ENCODE measurements around the gene KCNH6.

KCNH6 gene

DNA sequence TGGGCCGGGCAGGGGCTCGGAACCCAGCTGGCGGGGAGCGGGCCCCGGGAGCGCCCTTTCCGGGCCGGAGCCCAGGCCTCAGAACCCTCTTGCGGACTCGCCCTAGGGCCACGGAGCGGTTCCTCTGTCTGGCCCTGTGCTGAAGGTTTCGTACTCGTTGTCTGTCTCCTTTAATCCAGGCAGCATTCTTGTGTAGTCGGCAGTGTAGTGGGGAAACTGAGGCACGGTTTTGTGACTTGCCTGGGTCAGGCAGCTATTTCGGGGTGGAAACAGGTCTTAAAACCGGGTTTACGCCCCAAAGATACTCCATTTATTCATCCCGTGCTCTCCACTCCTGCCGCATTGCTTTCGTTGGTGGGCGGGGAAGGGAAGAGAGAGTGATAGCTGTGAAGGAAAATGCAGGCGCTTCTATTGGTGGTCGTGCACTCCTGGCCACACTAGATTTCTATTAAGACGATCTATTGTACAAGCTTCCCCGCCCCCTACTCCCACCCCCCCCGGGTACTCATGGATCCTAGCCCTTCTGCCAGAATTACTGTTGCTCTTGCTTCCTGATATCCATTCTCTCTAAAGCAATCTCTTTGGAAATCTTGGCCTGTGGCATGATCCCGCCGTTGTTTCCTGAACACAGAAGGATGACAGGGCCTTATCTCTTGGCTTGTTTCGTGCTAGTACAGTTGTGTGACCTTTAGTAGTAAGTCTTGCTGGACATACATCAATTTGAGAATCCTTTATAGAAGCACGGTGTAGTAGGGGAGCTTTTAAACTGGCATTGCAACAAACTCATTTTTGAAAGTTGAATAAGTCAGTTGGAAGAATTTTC lies 27.9 kb downstream of the KCNH6 start:
- DNase-seq (ENCODE audit: low read depth): no peak

DNA sequence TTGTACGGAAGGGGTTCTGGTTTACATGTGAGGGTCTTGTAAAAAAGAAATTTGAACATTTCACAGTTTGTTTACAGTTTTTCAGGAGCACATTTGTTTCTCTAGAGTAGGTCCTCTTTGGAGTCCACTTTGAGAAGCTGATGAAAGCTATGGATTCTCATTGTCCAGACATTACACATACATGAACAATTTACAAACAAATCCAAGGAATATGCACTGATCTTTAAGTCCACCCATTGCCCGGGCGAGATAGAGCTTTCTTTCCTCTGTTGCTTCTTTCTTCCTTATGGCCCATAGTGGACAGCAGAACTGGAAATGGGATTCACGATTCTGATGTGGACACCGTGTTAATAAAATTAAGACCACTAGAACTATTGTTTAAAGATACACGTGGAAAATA lies 29.1 kb downstream of the KCNH6 start:
- no peak for DNase-seq (ENCODE audit: low read depth)

DNA sequence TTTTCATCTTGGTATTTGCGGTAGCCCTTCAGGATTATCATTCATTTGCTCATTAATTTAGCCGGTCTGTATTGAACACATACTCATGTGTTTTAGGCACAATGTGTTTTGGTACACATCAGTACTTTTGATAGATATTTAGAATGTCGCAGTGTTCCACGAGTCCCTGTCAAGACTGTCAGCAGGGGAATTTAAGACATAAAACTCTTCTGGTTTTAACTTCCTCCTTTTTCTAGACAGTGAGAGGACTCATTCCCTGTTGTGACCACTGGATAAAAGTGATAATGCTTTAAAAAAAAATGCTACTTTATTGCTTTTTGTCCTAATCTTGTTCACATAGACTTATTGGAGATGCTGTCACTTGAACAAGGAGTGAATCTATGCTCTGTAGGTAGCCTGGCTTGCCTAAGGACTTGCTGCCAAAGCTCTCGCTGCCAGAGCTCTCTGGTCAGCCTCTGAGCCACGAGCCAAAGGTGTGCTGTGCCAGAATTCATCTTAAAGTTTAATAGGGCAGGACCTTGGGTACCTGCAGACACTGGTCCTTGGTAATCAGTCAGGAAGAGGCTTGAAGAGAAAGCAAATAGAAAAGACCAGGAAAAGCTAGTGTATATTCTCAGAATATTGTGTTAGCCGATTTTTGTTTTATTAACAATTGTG lies 32.5 kb downstream of the KCNH6 start:
- no peak for DNase-seq (ENCODE audit: low read depth)

DNA sequence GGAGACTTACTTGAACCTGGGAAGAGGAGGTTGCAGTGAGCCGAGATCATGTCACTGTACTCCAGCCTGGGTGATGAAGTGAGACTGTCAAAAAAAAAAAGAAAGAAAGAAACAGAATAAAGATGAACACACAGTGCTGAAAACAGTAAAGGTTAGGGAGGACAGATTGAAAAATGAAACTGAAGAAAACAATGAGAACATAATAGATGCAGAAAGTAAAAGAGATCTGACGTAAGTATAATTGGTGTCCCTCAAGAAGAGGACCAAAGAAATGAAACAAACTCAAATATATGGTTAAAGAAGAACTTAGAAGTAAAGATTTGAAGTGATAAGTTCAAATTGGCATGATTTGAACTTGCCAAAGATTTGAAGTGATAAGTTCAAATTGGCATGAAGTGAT lies 34.3 kb downstream of the KCNH6 start:
- DNase-seq (ENCODE audit: low read depth): no peak

DNA sequence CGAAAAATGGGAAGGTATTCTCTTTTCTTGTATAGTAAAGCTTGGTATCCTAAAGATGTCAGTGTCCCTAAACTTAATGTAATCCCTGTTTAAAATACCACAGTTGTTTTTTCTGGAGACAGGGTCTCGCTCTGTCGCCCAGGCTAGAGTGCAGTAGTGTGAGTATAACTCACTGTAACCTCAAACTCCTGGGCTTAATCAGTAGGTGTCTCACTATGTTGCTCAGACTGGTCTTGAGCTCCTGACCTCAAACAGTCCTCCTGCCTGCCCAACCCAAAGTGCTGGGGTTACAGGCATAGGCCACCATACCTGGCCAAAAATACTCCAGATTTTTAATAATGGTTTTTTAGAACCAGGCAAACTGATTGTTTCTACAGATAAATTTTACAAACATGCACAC lies 35.3 kb downstream of the KCNH6 start:
- no peak for DNase-seq (ENCODE audit: low read depth)

DNA sequence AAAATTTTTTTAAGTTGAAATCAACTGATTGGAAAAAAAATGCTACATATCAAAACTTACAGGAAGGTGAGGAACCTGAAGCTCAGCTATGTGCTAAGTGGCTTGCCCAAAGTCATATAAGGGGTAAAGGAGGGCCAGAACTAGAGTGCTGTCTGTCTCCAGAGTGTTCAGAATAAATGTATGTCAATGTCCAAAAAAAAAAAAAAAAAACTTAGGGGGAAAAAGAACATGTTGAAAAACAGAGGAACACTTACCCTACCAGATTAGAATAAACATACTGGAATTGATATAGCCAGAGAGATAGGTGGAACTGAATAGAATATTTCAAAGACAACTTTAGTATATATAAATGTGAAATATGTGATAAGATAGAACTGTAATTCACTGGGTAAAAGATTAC lies 38.7 kb downstream of the KCNH6 start:
- DNase-seq (ENCODE audit: low read depth): no peak

DNA sequence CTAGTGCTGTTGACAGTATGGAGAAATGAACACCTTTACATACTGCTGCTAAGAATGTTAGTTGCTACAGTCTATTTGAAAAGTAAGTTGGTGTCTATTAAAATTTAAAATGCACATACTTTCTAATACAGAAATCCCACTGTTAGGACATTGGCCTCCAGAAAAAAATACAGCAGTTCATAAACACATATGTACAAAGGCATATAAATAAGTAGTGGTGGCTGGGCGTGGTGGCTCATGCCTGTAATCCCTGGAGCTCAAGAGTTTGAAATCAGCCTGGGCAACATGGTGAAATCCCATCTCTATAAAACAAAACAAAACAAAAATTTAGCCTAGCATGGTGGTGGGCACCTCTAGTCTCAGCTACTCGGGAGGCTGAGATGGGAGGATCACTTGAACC lies 40.2 kb downstream of the KCNH6 start:
- DNase-seq (ENCODE audit: low read depth): no peak

DNA sequence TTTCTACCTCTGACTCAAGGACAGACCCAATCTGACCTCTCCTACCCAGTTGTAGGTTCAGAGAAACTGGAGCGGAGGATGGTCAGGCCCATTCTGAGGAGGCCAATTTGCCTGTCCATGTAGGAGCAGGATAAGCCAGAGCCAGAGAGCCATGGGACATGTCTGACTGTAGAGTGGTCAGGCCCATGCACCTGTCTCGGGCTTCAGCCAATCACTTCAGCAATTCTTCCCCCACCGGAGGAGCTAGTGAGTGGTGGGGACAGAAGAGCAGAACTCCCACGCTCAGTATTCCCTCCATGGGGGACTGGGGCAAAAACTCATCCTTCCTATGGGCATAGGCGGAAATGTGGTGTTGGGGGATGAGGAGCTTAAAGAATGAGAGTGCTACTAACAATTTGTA lies 41.4 kb downstream of the KCNH6 start:
- DNase-seq (ENCODE audit: low read depth): no peak

DNA sequence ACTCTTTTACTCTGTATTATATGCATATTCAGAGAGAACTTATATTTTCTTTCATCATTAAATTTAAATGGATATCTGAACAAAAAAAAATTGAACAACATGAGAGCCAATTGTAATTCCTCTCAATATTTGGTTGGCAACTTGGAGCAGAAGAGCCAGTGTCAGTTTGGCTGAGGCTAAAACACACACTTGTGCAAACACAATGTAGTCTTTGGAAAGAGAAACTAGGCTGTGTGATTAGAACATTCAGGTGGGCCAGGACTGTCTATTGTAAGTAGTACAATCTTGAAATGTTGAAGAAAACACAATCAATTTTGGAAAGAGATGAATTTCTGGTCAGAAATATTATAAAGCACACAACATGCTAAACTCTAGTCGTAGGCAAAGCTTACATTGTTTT lies 44.1 kb downstream of the KCNH6 start:
- no peak for DNase-seq (ENCODE audit: low read depth)

DNA sequence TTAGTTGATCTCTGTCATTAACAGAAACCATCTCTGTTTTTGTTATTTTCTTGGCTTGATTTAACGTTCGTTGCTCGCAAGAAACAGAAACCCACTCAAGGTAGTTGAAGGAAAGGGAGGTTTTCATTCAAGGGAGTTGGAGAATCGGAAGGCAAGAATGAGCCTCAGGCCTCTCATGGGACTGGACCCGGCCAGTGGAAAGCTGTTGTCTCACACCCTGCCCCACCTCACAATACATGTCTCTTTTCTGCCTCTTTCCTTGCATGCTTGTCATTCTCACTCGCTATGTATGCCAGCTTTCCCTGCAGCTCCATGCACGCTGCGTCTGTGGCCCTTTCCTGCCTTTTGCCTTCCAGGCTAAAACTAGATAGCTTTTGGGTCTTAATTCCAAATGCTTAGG lies 45.4 kb downstream of the KCNH6 start:
- DNase-seq (ENCODE audit: low read depth): no peak

DNA sequence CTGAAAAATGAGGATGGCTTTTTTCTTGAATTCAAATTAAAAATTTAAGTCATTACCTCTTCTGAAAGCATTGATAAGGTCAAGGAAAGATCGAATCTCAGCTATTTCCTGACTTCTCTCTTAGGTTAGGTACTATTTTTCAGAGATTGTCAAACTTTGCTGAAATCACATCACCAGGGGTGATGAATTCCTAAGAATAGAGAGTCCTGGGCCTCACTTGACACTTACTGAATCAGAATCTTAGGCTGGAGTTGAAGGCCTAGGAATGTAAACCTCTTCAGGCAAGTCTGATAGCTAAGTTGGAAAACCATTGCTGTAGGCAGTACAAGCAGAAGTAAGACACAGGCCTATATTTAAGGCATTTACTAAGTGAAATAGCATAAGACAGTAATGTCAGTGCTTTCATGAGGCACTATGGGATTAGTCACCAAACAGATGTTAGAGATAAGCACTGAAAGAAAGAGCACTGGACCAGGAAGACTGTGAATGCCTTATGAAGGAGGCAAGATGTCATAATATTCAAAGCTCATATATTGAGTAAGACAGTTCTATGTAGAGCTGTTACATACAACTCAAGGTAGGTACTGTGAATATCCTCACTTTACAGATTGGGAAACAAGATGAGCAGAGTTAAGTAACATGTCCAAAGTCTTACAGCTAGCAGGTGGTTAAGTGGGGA lies 48.6 kb downstream of the KCNH6 start:
- DNase-seq (ENCODE audit: low read depth): no peak

DNA sequence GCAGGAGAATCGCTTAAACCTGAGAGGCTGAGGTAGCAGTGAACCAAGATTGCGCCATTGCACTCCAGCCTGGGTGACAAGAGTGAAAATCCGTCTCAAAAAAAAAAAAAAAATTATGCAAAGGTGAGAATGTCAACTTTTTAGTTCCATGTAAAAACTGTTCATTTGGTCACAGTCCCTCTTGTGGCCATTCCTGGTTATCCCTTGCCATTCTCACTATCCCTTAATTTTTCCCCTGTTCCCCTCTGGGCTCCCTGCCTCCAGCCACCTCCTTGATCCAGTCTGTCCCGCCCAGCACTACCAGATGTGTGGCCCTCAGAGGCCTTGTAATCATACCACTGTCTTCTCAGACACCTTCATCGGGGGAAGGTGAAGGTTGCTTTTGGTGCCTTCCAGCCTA lies 50.5 kb downstream of the KCNH6 start:
- DNase-seq (ENCODE audit: low read depth): no peak

DNA sequence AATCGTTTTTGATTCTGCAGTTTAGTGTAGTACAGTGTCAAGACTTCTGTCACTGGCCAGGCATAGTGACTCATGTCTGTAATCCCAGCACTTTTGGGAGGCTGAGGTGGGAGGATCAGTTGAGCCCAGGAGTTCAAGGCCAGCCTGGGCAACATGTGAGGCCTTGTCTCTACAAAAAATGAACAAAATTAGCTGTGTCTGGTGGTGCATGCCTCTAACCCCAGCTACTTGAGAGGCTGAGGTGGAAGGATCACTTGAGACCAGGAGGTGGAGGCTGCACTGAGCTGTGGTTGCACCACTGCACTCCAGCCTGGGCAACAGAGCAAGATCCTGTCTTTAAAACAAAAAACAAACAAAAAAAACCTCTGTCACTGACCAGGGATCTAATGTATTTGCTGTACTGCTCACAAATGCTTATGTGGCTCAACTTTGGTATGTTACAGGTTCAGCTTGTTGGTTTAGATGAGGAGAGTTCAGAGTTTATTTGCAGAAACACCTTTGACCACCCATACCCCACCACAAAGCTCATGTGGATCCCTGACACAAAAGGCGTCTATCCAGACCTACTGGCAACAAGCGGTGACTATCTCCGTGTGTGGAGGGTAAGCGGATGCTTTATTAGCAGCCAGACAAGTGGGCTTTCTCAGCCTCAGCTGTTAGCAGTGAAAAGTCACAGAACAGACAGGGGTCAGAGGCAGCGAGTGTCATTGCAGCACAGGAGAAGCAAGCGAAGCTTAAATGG lies 55.0 kb downstream of the KCNH6 start:
- DNase-seq (ENCODE audit: low read depth): no peak

DNA sequence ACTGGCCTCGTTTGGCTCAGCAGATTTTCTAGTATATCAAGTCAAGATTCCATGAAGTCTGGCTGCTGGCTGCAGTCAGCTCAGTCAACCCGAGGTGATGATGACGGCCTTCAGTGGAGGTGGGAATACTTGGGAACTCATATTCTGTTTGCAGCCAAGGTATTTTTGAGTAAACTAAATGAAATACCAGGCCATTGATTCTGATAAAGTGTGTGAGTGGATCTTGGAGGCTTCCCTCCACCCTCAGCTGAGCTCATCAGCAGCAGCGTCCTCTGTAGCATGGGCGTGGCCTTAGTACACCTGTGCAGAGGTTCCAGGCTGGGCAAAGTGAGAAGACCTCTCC lies 55.6 kb downstream of the KCNH6 start:
- no peak for DNase-seq (ENCODE audit: low read depth)

DNA sequence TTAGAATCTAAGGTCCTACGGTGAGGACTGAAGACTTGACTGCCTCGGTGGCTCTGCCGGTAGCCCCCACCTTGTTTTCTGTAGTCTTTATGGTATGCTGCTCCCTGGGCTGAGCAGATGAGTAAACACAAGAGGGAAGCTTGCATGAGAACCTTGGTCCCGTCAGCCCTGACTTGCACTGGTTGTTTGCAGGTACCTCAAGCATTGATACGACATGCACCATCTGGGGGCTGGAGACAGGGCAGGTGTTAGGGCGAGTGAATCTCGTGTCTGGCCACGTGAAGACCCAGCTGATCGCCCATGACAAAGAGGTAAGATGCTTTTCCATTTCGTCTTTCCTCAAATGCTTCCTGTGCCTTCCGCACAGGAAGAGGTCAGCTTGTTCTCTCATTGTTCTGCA lies 56.5 kb downstream of the KCNH6 start:
- no peak for DNase-seq (ENCODE audit: low read depth)

DNA sequence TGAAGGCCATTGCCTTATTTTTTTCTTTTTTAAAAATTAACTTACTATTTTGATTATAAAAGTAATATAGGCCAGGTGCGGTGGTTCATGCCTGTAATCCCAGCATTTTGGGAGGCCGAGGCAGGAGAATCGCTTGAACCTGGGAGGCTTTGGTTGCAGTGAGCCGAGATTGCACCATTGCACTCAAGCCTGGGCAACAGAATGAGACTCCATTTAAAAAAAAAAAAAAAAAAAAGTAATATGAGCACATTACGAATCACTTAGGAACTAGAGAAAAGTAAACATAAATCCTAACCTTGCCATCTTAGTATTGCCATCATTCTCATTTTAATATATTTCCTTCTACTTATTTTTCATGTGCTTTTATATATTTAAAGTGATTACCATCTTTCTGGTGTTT lies 64.6 kb downstream of the KCNH6 start:
- DNase-seq (ENCODE audit: low read depth): no peak

DNA sequence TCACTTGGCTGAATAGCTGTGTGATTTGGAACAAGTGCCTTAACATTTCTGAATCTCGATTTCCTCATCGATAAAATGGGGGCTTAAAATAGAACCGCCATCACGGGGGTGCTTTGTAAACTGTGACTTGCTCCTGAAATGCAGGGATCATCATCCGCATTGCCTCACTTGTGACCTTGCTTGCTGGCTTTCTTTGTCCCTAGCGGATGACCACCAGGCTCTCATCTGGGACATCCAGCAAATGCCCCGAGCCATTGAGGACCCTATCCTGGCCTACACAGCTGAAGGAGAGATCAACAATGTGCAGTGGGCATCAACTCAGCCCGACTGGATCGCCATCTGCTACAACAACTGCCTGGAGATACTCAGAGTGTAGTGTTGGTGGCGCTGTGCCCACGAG lies 65.6 kb downstream of the KCNH6 start:
- no peak for DNase-seq (ENCODE audit: low read depth)

DNA sequence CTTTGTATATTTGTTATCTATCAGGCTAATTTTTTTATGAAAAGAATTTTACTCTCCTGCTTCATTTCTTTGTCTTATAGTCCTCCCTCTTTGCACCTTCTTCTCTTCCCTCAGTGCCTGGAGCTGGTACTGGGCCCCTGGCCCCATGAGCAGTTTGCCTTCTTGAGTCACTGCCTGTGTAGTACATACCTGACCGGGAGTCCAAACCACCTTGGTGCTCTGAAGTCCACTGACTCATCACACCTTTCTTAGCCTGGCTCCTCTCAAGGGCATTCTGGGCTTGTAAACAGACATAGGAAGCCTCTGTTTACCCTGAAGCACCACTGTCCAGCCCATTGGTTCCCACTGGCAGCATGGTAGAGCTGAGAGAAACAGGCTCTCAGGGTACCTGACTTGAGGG lies 66.5 kb downstream of the KCNH6 start:
- no peak for DNase-seq (ENCODE audit: low read depth)

DNA sequence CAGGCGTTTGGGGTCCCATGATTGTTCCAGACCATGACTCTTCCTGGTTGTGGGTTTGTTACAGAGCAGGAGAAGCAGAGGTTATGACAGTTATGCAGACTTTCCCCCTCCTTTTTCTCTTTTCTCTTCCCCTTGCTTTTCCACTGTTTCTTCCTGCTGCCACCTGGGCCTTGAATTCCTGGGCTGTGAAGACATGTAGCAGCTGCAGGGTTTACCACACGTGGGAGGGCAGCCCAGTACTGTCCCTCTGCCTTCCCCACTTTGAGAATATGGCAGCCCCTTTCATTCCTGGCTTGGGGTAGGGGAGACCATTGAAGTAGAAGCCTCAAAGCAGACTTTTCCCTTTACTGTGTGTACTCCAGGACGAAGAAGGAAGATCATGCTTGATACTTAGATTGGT lies 69.6 kb downstream of the KCNH6 start:
- DNase-seq (ENCODE audit: low read depth): no peak

DNA sequence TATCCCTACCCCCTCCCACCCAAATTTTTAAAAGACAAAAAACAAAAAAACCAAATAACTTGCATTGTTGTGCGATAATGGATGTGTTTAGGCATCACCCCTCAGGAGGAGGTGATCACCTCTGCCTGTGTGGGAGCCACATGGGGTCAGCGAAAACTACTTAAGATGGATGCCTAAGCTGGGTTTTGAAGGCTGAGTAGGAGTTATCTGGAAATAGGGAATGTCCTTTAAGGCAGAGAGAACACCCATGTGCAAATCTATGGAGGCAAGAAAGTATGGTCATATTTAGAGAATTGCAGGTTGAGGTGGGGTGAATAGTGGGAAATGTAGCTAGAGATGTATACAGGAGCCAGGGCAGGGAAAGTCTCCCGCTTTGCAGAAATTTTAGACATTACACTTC lies 72.0 kb downstream of the KCNH6 start:
- DNase-seq (ENCODE audit: low read depth): no peak
